HepG2 (cell line): ENCODE data around the gene ADGRF1.

Source experiments
- CTCF ChIP-seq: sonication (generic); formaldehyde crosslinking; IDR thresholded peaks from 2 replicates; pipeline ENCODE4 v1.5.0; 2020; ENCODE audit warnings: mild to moderate bottlenecking, missing genetic modification reagents, moderate library complexity
- HNRNPLL ChIP-seq: fragments of 200-400 bp; formaldehyde crosslinking; IDR thresholded peaks from 2 replicates; pipeline ENCODE4 v1.6.1; 2017; ENCODE audit warnings: mild to moderate bottlenecking, low read depth, low read length; ENCODE audit not compliant: poor library complexity, severe bottlenecking
- ISX ChIP-seq: sonication (generic); formaldehyde crosslinking; conservative IDR thresholded peaks from 2 replicates; pipeline ENCODE4 v1.5.0; 2020; ENCODE audit warnings: missing genetic modification reagents
- KLF16 ChIP-seq, 2 experiments: sonication (generic) in 1 of 2; formaldehyde crosslinking in 1 of 2; IDR thresholded peaks; 2 replicates each; pipeline versions ENCODE4 v1.6.1 to v1.8.0; 2016 to 2023; ENCODE audit warnings: missing genetic modification reagents in 2 of 2, missing compliant biosample characterization in 1 of 2
- MXI1 ChIP-seq: IDR thresholded peaks from 3 replicates; pipeline ENCODE4 v1.6.1; 2012; ENCODE audit warnings: low read depth, low read length, inconsistent platforms, borderline replicate concordance
- PATZ1 ChIP-seq: sonication (generic); formaldehyde crosslinking; IDR thresholded peaks from 2 replicates; pipeline ENCODE4 v1.4.0; 2020; ENCODE audit warnings: missing genetic modification reagents
- POLR2A ChIP-seq, 2 experiments: IDR thresholded peaks; 2 replicates each; pipeline ENCODE4 v1.6.1; 2011; ENCODE audit warnings: low read depth in 2 of 2, low read length in 2 of 2, mild to moderate bottlenecking in 1 of 2, moderate library complexity in 1 of 2; ENCODE audit not compliant: insufficient read depth in 1 of 2
- RFXAP ChIP-seq: sonication (generic); formaldehyde crosslinking; IDR thresholded peaks from 2 replicates; pipeline ENCODE4 v1.4.0; 2020; ENCODE audit warnings: missing genetic modification reagents, borderline replicate concordance
- RORA ChIP-seq: sonication (generic); formaldehyde crosslinking; IDR thresholded peaks from 2 replicates; pipeline ENCODE4 v1.5.0; 2020; ENCODE audit warnings: mild to moderate bottlenecking, missing genetic modification reagents, moderate library complexity
- SALL2 ChIP-seq: sonication (generic); formaldehyde crosslinking; IDR thresholded peaks from 2 replicates; pipeline ENCODE4 v1.8.1; 2023; ENCODE audit warnings: mild to moderate bottlenecking, missing genetic modification reagents, inconsistent platforms
- SIN3A ChIP-seq: IDR thresholded peaks from 2 replicates; pipeline ENCODE4 v1.6.1; 2011; ENCODE audit warnings: low read depth, mild to moderate bottlenecking, control low read depth, low read length, borderline replicate concordance
- TBL1XR1 ChIP-seq: fragments of 150-350 bp; IDR thresholded peaks from 2 replicates; pipeline ENCODE4 v1.6.1; 2014; ENCODE audit warnings: borderline replicate concordance, low read length; ENCODE audit not compliant: partially characterized antibody
- YY1 ChIP-seq: IDR thresholded peaks from 2 replicates; pipeline ENCODE4 v1.6.1; 2011; ENCODE audit warnings: low read length, low read depth, moderate library complexity, mild to moderate bottlenecking; ENCODE audit not compliant: insufficient read depth, insufficient replicate concordance
- ZBTB46 ChIP-seq: sonication (generic); formaldehyde crosslinking; IDR thresholded peaks from 2 replicates; pipeline ENCODE4 v1.4.0; 2020; ENCODE audit warnings: mild to moderate bottlenecking, missing genetic modification reagents, borderline replicate concordance

GRCh38 chr6:47043286-47043685 is 1.2 kb upstream of the ADGRF1 start:
- no peak for TF ChIP-seq SIN3A
- no peak for TF ChIP-seq YY1
- no peak for TF ChIP-seq PATZ1 (CRISPR knock-in tag)
- no peak for TF ChIP-seq HNRNPLL
- TF ChIP-seq RFXAP (CRISPR knock-in tag): no peak
- no peak for TF ChIP-seq TBL1XR1
- TF ChIP-seq SALL2 (CRISPR knock-in tag): no peak
- no peak for TF ChIP-seq KLF16 (CRISPR knock-in tag; IDR thresholded peaks at IDR 0.05)
- TF ChIP-seq CTCF (CRISPR knock-in tag): no peak
- TF ChIP-seq ZBTB46 (CRISPR knock-in tag): no peak
- no peak for TF ChIP-seq MXI1
- no peak for TF ChIP-seq RORA
- no peak for TF ChIP-seq POLR2A (IDR thresholded peaks at IDR 0.05; ENCODE audit: insufficient read depth in 1 of 2, low read depth in 2 of 2, low read length in 2 of 2)
- TF ChIP-seq ISX (CRISPR knock-in tag): no peak
